Midbrain (tissue), 1 donor: ENCODE results near the gene BTN3A1.
"Not testable (repeated sequence)": the region's sequence is repeated elsewhere in the genome, so short reads cannot be mapped to it uniquely, and the experiment has no call there.

Experiments used
- DNase-seq: peaks from one replicate; lab custom pipeline; 2025; lab: John Stamatoyannopoulos, UW

BTN3A1 gene

DNA sequence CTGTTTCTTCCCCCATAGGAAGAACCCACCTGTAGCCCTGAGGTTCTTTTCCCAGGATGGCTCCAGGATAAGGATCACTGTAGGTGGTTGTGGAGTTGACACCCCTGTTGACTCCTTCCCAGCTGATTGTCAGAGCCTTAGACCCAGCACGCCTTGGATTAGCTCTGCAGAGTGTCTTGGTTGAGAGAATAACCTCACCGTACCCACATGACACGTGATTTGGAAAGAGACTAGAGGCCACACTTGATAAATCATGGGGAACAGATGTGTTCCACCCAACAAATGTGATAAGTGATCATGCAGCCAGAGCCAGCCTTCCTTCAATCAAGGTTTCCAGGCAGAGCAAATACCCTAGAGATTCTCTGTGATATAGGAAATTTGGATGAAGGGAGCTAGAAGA lies 12.2 kb downstream of the BTN3A1 start:
- DNase-seq: no peak

DNA sequence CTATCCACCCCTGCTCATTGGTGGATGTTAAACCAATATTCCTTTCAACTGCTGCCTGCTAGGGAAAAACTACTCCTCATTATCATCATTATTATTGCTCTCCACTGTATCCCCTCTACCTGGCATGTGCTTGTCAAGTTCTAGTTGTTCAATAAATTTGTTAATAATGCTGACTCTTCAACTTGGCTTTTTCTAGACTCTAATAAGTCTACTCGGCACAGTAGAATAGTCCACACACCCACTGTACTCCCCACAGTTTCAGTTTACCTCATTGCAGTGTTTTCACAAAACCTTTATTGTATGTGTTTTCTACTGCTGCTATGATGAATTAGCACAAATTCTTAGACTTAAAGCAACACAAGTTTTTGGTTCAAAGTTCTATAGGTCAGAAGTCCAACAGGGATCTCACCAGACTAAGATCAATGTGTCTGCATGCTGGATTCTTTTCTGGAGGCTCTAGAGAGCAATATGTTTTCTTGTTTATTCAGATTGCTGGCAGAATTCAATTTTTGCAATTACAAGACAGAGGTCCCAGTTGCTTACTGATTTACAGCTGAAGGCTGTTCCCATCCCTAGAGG lies 13.1 kb downstream of the BTN3A1 start:
- no peak for DNase-seq

DNA sequence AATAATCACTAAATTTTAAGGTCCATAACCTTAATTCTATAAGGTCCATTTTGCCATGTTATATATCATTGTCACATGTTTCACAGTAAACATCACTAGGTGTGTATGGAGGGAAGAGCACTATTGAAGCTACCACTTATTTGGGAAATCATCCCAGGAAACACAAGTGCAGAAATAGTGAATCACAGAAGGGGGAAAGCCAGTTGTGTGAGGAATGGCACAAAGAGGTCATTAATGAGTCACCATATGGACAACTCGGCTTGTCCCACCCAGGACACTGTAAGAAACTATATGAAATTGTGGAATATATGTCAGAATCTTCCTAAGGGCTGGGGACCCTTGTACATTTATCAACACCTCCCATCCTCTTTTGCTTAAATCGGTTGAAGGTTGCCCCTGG lies 13.7 kb downstream of the BTN3A1 start:
- DNase-seq: no peak

DNA sequence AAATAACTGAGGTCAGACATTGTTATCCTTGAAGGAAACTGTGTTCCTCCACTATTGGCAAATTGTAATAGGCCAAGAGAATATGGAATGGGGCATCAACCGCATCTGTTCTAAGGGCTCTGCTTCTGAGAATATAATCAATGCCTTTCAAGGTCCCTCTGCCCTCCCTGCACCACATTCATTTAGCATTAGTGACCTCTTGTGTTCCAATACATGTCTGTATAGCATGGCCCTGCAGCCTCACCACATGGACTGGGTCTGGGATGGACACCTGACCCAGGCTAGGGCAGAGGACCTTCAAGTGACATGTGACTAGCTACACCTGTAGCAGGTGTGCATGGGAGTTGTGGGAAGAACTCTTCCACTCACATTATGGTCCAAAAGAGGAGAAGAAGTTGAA lies 14.2 kb downstream of the BTN3A1 start:
- no peak for DNase-seq

DNA sequence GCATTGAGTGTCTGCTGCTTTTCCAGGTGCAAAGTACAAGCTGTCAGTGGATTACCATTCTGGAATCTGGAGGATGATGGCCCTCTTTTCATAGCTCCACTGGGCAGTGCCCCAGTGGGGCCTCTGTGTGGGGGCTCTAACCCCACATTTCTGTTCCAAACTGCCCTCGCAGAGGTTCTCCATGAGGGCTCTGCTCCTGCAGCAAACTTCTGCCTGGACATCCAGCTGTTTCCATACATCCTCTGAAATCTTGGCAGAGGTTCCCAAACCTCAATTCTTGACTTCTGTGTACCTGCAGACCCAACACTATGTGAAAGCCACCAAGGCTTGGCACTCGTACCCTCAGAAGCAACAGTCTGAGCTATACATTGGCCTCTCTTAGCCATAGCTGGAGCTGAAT lies 16.0 kb downstream of the BTN3A1 start:
- not testable (repeated sequence) for DNase-seq

DNA sequence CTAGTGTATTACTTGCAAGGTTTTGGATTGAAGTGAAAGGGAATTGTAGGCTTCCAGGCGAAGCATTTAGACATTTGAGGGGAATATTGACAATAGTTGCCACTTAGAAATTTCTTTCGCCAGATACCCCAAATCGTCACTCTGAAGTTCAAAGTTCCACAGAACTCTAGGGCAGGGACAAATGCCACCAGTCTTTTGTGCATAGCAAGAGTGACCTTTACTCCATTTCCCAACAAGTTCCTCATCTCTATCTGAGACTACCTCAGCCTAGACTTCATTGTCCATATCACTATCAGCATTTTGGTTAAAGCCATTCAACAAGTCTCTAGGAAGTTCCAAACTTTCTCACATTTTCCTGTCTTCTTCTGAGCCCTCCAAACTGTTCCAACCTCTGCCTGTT lies 16.7 kb downstream of the BTN3A1 start:
- DNase-seq: not testable (repeated sequence)

DNA sequence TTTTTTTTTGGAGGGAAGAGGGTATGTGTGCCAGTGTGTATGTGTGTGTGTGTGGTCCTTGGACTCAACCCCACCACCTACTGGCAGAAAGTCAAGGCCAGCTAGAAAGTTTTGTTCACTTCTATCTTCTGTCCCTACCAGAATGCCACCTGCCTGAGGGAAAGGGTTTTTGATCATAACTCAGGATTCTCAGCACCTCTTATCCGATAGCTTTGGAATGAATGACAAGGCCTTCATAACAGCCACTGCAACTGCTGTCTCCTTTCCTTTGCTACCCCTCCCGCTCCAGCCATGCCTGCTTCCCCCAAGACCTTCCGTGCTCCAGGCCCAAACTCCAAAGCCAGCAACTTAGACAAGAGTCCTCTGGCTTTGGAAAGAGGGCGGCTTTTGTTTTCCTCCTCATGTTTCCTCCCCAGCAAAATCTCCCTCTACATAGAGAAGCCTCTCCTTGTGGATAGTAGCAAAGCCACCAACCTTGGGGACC lies 18.7 kb downstream of the BTN3A1 start:
- no peak for DNase-seq

DNA sequence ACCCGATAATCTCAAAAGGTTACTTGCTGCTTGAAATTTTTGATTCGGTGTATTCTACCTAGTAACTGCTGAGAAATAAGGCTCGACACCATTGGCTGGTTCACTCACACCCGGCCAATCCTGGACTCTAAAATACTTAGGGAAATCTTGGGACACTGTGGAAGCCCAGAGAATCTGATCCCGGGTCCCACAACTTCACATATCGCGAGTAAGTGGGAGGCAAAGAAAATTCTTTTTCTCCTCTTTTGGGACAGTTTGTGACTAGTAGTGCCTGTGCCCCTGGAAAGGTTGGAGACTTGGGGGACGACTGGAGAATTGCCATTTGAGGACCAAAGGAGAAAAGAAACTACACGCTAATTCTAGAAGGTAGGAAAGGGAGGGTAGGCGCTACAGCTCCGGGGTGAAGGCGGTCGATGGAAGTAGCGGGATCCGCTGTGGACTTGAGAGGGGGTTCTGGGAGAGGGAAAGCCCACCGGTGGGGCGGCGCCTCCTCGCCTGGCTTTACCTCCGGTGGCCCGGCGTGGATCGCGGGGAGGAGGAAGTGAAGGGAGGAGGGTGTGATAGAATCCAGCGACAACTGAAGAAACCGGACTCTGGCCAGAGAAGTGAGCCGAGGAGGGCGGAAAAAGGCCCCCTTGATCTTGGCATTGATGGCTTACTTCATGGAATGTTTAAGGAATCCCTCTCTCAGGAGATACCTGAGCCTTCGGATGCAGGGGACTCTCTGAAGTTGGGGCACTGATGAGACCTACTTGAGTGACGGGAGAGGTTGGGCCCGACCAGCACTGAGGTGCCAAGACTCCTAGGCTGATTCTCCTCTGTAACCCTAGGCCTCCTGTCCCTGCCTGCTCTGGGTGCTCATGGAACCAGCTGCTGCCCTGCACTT lies 19.4 kb downstream of the BTN3A1 start:
- peak; percentile 85 for DNase-seq

DNA sequence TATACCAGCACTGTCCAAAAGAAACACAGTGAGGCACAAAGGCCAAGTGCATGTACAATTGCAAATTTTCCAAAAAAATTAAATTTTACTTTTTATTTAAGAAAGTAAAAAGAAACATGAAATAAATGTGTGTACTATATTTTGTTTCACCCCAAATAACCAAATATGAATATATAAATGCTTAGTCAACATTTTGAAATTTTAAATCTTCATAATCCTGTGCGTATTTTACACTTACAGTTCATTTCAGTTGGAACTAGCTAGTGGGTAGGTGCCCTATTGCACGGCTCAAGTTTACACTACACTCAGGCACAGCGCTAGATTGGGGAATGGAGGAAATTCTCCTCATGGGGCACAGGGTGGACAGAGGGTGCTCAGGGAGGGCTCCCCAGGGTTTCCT lies 20.3 kb downstream of the BTN3A1 start:
- no peak for DNase-seq

DNA sequence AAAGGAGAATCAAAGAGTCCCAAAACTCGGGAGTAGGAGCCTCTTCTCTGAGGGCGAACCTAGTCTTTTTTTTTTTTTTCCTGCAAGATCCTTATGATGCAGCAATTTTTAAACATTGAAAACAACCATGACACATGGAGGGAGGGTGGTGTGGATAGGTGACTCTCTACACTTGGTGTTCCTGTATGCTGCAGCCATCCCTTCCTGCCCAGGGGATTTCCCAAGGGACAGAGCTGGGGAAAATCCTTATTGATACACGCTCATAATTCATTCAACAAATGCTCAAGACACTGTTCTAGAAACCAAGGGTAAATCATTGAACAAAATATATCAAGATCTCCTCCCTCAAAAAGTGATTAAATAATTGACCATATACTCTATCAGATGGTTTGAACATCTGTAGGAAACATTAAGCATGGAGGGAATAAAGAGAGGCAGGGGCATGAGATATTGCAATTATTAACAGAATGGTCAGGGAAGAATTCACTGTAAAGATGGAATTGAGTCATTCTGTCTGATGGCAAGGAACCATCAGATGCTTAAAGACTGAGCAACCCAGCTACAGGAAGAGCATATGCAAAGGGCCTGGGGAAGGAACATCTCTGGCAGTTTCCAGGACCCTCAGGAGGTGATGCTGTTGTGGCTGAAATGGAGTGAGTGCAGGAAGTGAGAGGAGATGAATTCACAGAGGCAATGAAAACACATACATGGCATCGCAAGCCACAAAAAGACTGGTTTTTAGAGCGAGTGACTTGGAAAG lies 24.8 kb downstream of the BTN3A1 start:
- DNase-seq: no peak

DNA sequence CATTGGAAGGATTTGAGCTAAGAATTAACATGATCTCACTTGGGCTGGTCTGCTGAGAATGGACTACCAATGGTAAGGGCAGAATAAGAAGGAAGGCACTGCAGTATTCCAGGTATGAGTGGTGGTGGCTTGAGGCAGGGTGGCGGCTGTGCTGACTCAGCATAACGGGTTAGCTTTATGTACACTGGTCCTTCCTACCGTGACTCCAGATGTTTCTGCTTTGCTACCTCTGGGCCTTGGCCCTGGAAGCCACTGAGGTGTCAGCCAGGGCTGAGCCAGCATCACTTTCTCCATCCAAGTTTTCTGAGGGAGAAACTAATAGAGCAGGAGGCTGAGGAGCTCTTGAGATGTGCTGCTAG lies 25.4 kb downstream of the BTN3A1 start:
- DNase-seq: no peak

DNA sequence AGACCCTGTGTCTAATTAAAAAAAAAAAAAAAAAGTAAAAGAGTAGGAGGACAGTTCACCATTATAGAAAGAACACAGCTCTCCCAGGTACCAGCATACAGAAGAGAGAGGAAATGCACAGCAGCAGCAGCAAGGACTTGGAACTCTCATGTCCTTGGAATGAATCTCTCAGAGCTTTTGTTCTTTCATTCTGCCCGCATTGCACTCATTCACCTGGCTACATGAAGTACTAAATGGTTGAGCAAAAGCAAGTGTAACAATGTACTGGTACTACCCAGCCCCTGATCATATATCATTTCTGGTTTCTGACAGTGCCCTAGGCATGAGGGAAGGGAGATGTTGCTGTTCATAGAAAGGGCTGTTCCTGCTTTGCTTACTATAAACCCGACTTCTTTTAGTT lies 26.1 kb downstream of the BTN3A1 start:
- no peak for DNase-seq

DNA sequence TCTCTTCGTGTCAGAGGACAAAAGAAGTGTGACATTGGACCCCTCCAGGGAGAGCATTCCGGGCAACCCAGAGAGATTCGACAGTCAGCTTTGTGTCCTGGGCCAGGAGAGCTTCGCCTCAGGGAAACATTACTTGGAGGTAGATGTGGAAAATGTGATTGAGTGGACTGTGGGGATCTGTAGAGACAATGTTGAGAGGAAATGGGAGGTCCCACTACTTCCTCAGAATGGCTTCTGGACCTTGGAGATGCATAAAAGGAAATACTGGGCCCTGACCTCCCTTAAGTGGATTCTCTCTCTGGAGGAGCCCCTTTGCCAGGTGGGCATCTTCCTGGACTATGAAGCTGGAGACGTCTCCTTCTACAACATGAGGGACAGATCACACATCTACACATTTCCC lies 28.7 kb downstream of the BTN3A1 start:
- DNase-seq: no peak

DNA sequence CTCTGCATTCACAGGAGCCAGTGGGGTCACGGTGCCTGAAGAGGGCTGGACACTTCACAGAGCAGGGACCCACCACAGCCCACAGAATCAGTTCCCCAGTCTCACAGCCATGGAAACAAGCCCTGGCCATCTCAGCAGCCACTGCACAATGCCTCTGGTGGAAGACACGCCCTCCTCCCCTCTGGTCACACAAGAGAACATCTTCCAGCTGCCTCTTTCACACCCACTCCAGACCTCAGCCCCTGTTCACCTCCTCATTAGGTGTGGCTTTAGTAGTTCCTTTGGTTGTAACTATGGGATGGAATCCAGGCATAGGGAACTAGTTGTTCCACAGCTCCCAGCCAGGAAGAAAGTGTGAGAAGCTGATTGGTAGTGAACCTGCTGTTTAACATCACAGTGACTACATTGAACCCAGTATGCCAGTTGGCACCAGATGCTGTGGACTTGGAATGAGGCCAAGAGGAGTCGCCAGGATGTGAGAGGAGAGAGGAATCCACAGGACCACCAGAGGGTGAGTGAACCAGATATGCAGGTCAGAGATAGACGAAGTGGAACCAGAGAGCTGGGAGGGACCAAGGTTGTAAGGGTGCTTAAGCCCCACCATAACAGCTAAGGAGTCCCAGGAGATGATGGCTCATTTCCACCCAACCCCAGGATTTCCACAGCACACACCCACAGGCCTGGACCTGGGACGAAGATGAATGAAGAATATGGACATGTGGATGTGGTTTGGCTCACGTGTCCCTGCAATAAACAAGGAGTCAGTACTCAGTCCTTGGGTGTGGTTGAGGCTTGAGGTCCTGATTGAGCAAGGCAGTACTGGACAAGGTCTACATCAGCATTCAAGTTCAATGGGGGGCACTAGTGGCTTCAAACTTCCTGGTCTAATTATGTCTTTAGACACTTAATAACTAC lies 29.4 kb downstream of the BTN3A1 start:
- no peak for DNase-seq

DNA sequence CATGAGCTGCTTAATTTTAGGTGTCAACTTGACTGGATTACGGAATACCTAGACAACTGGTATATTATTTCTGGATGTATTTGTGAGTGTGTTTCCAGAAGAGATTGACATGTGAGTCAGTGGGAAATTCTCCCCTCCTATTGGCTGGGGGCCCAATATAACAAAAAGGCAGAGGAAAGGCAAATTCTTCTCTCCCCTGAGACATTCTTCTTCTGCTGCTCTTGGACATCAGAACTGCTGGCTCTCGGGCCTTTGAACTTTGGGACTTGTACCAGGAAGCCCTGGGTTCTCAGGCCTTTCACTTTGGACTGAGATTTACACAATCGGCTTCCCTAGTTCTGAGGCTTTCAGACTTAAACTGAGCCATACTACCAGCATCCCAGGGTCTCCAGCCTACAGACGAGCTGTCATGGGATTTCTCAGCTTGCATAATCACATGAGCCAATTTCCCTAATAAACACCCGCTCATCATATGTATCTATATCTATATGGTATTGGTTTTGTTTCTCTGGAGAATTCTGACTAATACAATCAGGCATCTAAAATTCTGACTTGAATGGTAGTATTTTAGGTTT lies 30.6 kb downstream of the BTN3A1 start:
- no peak for DNase-seq

DNA sequence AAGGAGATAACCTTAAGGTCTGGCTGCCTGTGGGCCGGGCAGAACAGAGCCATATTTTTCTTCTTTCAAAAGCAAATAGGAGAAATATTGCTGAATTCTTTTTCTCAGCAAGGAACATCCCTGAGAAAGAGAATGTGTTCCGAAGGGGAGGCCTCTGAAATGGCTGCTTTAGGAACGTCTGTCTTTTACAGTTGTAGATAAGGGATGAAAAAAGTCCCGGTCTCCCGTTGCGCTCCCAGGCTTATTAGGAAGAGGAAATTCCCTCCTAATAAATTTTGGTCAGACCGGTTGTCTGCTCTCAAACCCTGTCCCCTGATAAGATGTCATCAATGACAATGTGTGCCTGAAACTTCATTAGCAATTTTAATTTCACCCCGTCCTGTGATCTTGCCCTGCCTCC lies 31.6 kb downstream of the BTN3A1 start:
- not testable (repeated sequence) for DNase-seq

DNA sequence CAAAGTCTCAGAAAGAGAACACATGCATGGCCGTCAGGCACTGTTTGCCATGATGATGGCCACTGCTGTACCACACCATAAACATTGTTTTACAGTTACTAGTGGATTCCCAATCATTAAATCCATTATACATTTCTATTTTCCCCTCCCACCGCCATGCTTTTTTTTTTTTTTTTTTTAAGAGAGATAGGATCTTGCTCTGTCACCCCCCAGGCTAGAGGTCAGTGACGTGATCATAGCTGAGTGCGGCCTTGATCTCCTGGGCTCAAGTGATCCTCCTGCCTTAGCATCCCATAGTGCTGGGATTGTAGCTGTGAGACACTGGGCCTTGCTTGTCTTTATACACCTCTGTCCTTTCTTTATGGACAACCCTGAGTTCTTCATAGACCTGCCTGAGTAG lies 33.9 kb downstream of the BTN3A1 start:
- DNase-seq: no peak

DNA sequence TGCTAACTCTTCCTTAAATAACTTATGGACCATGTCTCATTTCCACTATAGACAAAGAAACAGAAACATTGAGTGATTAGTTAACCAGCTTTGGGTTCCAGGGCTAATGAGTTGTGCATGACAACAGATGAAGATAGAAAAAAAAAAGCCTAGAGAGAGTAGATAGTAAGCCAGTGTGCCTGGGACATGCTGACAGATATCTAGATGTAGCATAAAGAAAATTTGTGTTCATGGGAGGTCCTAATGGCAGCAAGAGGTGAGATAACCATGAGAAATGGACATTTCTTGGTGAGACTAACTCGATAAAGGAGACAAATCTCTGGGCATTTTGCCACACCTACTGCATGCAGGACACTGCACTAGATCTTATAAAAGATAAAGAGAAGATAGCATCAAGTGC lies 35.5 kb downstream of the BTN3A1 start:
- no peak for DNase-seq

DNA sequence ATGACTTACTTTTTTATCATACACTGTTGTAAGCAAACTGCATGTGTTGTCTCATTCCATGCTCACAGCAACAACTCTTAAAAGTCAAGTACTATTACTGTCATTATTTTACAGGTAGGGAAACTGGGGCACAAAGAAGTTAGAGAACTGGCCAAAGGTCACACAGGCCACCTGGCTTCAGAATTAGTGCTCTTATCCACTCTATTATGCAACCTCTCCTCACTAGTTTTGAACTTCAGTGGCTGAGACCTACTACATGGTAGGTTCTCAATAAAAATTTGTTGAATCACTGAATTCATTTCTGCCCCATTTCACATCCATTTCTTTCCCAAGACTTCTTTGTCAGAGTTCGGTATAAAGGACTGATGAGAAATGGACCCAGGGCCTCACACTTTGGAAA lies 35.9 kb downstream of the BTN3A1 start:
- no peak for DNase-seq

DNA sequence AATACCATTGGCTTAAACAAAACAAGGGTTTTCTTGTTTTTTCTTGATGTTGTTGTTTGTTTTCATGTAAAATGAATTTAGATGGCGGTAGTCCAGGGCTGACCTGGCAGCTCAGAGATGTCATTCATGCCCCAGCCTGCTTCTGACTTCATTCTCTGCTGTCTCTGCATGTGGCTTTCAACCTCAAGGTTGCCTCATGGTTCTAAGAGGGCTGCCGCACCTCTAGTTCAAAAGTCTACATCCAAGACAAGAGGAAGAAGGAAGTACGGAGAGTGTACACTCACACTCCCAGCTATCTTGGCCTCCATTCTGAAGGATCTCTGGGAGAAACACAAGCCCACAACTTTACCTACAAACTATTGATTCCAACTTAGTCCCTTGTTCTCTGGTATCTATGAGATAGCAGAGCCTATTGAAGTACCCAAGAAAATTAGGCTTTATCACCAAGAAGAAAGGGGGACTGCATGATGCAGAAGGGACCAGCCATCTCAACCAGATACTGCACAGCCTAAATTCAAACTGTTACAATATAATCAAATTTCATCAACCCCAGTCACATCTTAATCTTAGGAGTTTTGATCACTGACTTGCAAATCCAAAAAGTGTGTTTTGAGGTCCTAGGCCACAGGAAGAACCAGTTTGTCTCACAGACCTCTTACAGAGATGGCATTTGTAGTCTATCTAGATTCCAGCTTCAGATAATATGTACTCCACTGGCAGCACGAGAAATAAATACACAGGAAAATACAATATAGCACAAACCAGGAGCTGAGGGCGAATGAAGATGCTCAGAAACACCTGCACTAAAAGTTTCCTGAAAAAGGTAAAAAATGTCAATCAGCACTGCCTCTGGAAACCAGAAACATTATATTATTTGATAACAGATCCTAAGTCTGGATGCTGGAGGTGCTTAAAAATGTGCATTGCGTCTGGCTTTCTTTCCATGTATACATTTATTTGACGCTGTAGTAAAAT lies 37.4 kb downstream of the BTN3A1 start:
- DNase-seq: no peak
